CD4-positive, alpha-beta T cell treated with Interleukin-21 for 1 hour (primary cell): ENCODE data around the gene LFNG.
"Not testable (repeated sequence)": the region's sequence is repeated elsewhere in the genome, so short reads cannot be mapped to it uniquely, and the experiment has no call there.

Experiments
- DNase-seq: peaks from one replicate; pipeline ENCODE4 v3.0.0-alpha.2; 2020

The LFNG gene

DNA sequence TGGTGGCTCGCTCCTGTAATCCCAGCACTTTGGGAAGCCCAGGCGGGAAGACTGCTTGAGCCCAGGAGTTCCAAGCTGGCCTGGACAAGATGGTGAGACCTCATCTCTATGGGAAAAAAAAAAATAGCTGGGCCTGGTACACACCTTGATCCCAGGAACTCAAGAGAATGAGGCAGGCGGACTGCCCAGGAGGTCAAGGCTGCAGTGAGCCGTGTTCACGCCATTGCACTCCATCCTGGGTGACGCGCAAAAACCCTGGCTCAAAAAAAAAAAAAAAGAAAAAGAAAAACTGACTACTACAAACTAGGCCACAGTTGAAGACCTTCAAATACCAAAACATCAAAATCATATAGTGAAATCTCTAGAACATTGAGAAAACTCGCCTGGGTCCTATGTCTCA is 31.8 kb downstream of the LFNG start:
- no peak for DNase-seq

DNA sequence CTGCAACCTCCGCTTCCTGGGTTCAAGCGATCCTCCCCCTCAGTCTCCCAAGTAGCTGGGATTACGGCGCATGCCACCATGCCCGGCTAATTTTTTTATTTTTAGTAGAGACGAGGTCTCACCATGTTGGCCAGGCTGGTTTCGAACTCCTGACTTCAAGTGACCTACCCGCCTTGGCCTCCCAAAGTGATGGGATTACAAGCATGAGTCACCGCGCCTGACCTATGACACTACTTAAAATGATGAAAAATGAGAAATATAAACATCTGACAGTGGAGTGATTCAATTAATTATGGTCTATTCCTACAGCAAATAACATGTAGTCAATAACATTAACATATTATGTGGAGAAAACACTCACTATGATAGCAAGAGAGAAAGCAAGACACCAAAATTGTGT is 33.5 kb downstream of the LFNG start:
- DNase-seq: no peak

DNA sequence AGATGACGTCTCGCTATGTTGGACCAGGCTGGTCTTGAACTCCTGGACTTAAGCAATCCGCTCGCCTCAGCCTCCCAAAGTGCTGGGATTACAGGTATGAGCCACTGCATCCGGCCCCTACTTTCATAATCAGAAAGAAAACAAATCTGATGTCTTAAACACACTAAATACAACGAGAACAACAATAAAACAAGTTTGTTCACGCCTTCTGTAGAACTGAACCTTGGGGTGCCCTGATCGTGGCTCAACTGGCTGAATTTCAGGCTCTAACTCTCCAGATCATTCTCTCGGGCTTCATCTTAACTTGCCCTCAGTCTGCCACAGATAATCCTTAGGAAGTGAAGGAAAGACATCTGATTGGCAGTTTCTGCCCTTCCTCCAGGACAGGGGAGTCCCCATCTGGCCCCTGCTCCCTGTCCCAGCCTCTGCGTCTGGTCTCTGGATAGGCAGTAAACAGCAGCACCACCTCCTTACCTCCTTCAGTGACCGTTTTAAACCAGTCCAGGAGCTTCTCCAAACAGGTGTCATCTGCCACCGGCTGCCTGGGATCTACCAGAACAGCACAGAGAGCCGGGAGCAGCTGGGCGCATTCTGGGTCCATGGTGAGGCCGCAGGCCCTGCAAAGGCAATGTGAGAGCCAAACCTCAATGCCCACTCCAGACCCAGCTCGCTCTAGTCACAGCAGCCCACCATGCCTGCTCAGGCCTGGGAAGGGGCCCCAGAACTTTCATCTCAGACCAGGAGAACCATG is 34.4 kb downstream of the LFNG start:
- DNase-seq: no peak

DNA sequence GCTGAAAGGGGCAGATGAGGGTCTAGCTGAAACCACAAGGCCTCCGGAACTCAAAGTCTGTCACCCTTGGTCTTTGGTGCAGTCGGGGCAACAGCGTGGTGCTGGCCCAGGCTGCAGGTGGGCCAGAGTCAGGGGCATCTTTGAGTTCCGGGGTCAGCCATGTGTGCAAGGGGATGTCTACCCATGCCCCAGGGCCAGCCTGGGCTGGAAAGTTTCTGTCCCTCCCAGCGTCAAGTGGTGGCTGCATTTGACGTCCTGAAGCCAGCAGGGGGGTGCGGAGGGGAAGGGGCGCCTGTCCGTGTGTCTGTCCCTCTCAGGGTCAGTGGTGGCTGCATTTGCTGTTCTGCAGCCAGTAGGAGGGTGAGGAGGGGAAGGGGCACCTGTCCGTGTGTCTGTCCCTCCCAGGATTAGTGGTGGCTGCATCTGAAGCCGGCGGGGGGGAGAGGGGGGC is 35.1 kb downstream of the LFNG start:
- DNase-seq: no peak

DNA sequence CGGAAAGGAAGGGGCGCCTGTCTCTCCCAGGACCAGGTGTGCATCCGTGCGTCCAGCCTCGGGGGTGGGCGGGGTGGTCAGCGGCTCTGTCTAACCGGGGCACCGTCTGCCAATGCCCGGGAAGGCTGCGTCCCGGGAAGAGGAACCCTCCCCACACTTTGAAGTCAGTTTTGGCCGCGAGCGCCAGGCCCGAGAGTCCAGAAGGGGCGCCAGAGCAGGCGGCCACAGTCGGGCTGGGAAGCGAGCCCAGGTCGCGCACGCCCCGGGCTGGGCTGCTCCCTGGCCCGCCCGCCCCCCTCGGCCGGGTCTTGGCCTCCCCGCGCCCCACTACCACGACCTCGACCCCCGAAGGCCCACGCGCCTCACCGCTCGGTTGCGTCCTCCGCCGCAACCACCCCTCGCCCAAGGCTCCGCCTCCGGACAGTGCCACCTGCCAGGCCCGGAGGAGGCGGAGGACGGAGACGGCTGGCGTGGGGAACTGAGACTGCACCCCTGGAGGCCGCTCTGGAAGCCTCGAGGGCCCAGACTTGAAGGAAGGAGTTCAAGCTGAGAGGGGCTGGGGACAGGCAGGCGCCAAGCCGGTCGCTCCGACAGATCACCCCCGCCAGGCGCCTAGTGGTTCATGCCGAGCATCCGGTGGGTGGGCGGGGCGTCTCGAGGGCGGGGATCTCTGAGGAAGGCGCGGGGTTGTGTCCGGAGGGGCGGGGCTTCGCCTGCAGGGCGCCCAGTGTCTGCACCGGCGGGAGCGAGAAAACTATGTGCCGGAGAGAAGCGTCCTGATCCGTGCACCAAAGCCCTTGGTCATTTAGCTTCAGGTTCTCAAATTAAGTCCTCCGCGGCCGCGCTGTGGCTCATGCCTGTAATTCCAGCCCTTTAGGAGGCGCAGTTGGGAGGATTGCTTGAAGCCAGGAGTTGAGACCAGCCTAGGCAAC is 35.8 kb downstream of the LFNG start, which contains the start of gene BRAT1:
Gene BRAT1 (minus strand): TSS at position 404 of the 932 bp plus-strand sequence. CDS start 1,093 bp downstream, outside the sequence.
- DNase-seq: peak; percentile 94

DNA sequence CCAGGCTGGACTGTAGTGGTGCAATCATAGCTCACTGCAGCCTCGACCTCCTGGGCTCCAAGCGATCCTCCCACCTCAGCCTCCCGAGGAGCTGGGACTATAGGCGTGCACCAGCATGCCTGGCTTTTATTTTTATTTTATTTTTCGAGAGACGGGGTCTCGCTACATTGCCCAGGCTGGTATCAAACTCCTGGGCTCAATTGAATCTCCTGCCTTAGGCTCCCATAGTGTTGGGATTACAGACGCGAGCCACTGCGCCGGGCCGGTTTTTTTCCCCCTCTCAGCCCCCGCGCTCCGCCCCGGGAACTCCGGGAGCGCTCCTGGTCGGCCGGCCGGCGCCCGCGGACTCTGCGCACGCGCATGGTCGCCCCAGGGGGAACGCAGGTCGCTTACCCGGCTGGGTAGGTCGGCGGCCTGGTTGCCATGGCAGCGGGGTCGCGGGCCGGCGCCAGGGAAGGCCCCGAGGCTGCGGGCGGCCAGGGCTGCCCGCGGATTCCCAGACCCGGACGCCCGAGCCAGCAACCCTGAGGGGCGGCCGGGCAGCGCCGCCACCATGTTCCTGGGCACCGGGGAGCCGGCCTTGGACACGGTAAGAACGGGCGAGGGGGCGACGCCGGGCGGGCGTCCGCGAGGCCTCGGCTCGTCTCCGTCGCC is 39.2 kb downstream of the LFNG start, which contains the start of gene IQCE:
Gene IQCE (plus strand): TSS at position 351 of the 654 bp plus-strand sequence. CDS start 203 bp downstream, at position 554.
- peak; percentile 92 for DNase-seq

DNA sequence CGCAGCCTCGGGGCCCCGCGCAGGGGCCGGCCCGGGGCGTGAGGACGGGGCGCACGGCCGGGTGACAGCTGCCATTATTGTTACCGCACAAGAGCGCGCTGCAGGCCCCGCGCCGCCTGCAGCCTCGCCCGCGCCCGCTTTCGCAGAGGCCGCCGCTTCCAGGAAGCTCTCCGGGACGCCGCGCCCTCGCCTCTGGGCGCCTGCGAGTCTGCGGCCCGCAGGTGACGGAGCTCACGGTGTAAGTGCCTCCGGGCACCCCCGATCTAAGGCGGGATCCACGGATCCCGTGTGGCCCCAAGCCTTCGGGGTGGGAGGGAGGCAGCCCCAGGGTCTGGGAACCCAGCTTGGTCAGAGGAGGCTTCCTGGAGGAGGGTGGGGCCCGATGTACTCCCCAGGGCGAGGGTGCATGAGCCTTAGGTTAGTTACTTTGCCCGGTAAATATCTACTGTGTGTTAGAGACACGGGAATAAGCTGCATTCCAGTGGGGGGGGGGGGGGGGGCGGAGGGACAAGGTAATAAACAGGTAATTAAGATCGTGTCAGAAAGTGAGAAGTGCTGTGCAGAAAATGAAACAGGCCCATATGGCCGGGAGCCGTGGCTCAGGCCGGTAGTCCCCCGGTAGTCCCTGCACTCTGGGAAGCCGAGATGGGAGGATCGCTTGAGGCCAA is 39.8 kb downstream of the LFNG start:
- DNase-seq: no peak

DNA sequence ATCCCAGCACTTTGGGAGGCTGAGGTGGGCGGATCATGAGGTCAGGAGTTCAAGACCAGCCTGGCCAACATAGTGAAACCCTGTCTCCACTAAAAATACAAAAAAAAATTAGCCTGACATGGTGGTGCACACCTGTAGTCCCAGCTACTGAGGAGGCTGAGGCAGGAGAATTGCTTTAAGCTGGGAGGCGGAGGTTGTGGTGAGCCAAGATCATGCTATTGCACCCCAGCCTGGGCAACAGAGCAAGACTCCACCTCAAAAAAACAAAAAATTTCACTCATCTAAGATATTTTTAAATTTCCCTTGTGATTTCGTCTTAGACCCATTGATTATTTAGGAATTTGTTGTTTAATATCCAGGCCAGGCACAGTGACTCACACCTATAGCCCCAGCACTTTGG is 44.4 kb downstream of the LFNG start:
- not testable (repeated sequence) for DNase-seq

DNA sequence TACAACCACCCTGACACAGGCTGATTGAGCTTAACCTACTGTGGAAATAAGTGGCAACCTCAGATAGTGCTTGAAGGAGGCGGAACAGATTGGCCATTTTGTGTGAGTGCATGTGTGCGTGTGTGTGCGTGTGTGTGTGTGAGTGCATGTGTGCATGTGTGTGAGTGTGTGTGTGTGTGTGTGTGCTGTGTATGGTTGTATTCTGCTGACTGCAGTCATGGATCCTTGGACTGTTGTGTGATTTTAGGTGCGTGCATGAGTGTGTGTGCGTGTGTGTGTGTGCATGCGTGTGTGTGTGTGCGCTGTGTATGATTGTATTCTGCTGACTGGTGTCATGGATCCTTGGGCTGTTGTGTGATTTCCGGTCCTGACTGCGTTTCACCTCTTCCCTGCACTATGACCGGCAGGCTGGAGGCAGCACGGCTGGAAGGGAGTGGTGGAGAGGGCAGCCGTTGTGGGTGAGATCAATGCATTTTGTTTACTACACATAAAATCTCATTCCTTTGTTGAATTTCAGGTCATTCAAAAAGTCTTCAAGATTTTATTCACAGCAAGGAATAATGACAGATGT is 45.5 kb downstream of the LFNG start:
- no peak for DNase-seq

DNA sequence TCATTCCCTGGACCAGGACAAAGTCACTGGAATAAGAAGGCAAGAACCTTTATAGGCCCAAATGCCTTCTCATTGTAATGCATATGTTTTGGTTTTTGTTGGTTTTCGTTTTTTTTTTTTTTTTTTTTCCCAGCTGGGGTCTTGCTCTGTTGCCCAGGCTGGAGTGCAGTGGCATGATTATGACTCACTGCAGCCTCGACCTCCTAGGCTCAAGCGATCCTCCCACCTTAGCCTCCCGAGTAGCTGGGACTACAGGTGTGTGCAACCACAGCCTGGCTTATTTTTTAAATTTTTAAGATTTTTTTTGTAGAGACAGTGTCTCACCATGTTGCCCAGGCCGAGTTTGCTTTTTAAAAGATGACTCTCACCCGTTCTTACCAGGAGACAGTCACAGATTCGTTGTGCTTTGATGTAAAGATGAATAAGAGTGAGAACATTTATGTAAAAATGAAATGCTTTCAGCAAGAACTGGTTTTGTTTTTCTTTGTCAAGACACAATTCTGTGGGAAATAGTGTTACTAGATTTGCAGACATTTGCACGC is 46.8 kb downstream of the LFNG start:
- no peak for DNase-seq

DNA sequence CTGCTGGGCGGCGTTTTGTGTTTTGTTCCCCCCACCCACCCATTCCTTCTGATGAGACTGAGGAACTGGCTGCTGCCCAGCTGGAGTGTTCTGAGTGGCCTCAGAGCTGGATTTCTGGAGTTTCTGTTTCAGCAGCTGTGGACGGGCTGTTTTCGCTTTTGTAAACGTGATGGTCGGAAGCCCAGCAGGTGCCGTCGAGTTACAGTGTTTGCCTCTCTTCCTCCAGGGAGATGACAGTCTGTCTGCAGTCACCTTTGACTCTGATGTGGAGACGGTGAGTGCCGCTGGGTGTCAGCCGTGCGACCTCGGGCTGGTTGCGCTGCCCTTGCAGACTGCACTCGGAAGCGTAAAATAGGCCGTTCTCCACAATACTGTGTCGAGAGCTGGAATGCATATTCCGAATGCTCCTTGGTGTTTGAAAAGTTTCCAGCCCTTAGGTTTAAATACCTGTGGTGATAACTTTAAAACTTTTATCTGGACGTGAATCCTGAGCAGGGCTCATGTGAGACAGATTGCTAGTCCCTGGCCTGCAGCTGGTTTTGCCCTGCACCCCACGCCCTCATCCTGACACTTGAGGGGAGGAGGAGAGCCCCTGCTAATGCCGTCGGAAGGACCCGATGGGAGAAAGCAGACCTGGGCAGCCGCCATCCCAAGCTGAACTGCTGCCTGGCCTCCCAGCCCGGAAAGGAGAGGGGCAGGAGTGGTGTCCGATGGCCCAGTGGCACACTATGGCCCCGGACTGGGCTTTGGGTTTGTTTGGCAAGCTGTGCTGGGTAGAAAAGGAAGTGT is 47.5 kb downstream of the LFNG start:
- DNase-seq: peak; percentile 34

DNA sequence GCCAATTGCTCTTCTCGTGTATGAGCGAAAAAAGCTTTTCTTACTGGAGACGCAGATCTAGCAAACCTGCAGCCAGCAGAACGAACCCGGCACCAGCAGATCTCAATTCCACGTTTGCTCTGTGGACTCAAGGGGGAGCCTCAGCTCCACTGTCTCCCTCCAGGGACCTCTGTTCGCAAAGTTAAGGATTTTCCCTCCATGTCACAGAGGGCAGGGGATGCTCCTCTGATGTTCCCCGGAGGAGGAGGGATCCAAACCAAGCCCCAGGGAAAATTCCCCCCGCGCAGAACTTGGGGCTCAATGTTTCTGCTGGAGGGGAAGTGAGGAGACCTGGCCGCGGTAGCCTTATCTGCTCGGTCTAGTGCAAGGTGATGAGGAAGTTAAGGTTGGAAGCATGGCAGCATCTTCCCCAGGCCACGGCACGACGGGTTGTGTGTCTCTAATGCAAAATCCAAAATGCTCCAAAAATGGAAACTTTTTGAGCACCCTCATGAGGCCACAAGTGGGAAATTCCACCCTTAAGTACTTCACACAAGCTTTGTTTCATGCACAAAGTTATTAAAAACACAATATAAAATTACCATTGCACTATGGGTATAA is 48.2 kb downstream of the LFNG start:
- DNase-seq: no peak

DNA sequence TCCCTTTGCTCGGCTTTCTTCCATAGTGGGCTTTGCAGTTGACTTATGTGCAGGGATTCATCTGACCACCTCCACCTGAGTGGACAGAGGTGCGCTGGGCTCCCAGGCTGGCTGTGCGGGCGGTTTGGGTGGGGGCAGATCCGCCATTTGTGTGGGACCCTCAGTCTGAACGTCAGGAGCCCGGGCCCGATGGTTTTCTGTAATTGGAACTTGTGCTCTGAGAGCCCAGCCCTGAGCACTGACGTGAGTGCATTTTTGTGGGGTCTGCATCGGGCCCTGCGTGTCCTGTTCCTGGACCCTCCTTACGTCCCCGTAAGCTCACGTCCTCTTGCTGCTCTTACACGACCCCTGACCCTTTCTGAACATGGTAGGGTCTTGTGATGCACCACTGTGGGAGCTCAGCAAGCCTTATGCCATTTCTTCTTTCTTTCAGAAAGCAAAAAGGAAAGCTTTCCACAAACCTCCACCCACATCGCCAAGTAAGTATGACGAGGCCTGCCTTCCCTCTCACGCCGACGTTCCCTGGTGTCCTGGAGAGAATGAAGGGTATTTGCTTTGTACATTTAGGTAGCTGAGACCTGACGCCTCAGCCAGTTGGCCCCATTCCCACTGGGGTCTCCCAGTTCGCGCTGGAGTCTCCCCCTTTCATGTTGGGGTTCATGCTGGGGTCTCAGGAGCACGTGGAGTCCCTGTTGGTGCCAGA is 49.1 kb downstream of the LFNG start:
- no peak for DNase-seq

DNA sequence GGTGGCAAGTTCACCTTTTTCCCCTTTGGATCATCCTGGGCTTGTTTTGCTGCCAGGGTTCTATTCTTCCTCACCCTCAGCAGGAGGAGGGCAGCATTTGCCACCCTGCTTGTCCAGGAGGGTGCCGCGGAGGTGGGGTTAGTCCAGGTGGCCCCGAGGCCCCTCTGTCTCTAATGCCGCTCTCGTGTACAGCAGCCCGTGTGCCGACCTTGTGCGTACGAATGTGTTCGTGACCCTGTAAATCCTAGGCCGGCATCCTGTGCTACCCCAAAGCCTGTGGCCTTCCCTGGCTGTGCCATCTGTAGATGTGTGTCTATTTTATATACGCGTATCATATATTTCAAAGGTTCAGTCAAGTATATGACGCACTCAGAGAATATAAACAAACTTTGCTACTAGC is 49.8 kb downstream of the LFNG start:
- no peak for DNase-seq

DNA sequence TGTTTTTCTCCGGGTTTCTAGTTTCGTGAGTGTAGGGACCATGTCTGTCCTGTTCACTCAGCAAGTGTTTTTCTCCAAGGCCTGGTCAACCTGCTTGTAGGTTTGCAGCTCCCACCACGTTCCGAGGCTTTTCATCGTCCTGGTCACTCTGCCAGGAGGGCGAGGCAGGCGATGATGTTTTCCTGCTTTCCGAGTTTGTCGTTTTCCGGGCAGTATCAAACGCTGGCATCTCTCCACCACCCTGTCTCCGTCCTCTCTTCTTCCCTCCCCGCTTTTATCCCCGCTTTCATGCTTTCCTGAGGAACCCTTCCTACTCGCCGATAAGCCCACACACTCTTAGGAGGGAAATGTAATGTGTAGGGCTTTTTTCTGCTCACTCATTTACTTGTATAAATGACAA is 50.4 kb downstream of the LFNG start:
- no peak for DNase-seq

DNA sequence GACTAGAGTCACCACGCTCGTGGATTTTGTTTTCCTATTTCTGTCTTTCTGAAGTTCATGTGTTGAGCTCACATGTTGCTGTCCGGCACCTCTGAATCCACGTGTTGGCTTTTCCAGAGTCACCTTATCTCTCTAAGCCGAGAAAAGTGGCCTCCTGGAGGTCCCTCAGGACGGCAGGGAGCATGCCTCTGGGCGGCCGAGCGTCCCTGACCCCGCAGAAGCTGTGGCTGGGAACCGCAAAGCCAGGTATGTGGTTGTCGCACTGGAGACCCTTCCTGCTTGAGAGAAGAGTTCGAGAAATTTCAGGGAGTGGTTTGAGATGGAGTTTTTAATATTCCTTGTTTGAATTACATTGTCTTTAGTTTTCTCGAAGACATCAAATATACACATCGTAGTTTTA is 51.8 kb downstream of the LFNG start:
- no peak for DNase-seq

DNA sequence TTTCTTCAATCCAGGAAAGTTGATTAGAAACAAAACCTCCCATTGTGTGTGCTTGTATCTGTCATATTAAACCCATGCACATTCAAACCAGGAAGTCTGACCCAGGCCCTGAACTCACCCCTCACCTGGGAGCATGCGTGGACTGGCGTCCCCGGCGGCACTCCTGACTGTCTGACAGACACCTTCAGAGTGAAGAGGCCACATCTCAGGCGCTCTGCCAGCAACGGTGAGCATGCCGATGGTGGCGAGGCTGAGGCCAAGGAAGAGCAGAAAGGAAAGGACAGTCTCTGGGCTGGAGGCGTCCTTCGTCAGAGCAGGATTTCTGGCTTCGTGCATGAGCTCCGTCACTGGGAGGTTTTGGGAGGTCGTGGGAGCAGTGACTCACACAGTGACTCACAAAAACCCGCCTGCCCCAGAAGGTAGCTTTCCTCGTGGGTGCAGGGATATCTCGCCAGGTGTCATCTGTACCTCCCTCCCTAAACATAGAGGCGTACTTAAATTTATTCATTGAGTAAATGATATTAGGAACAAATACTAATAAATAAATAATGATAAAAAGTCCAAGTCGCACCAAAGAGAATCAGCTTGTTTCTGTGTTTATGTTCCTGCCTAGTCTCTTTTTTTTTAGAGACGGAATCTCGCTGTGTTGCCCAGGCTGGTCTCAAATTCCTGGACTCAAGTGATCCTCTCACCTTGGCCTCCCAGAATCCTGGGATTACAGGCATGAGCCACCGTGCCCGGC is 52.7 kb downstream of the LFNG start:
- no peak for DNase-seq

DNA sequence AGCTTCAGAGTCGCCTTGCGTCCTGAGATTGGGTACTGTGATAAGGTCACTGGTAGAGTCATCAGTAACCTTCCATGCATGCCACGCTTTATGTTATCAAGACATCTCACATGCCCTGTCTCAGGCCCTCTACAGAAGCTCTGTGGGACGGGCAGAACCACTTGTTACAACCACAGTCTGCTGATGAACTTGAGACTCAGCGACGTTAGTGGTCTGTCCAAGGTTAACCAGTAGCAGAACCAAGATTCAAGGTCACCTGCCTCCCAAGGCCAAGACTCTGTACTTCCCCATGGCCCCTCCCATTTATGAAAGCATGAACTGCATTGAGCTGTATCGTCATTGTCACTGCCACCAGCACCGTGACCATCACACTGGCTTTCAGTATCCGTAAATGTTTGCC is 54.2 kb downstream of the LFNG start:
- no peak for DNase-seq

DNA sequence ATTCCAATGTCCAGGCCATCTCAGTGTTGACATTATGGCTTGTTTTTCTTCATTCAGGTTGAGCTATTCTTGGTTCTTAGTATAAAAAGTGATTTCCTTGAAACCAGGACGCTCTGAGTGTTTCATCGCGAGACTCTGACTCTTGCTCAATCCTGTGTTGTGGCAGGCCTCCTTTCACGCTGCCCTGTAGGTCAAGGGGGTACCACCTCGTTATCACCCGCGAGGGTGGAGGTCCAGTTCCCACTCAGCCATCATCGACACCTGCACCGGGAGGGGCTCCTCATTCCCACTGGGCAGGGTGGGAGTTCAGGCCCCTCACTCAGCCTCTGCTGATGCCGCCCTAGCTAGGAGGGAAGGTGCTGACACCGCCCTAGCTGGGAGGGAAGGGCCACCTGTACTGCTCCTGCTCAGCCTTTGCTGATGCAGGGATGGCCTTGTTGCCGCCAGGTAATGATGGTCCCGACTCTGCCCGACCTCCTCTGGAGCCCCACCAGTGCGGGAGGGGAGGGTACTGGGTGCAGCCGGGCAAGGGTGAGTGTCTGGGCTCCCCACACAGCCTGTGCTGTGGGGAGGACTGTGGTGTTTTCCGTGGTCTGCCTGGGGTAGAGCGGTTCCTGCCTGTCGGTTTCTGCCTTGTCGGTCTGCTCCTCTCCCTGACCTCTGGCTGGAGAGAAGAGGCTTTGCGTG is 55.6 kb downstream of the LFNG start:
- DNase-seq: no peak
